ENCODE results near the gene ZNF385A.
A peak's percentile ranks its signal among the peaks of the same experiment; 100 is the strongest.
"Not testable (repeated sequence)": the region's sequence is repeated elsewhere in the genome, so short reads cannot be mapped to it uniquely, and the experiment has no call there.

Gene ZNF385A

GRCh38 chr12:54328595-54329337 lies 55.8 kb downstream of the ZNF385A start:
- no peak for DNase-seq (ENCODE audit: low read depth in 2 of 2)

- DNase-seq (ENCODE audit: low read depth in 2 of 2): not testable (repeated sequence)
These were observed 59.0 kb downstream of the ZNF385A start for GRCh38 chr12:54325442-54326109.

GRCh38 chr12:54324617-54325441 lies 59.7 kb downstream of the ZNF385A start, which contains the start of gene COPZ1:
Gene COPZ1, plus strand, starts transcription at chr12:54325131. Its CDS starts 33 bp downstream, at chr12:54325164.
- peak; percentile 86 to 89 for DNase-seq (ENCODE audit: low read depth in 2 of 2)

GRCh38 chr12:54321363-54321762 lies 63.2 kb downstream of the ZNF385A start:
- DNase-seq (ENCODE audit: low read depth in 2 of 2): no peak
